ENCODE data around the gene ZNF813.
"Not testable (repeated sequence)": the region's sequence is repeated elsewhere in the genome, so short reads cannot be mapped to it uniquely, and the experiment has no call there.

The ZNF813 gene

DNA sequence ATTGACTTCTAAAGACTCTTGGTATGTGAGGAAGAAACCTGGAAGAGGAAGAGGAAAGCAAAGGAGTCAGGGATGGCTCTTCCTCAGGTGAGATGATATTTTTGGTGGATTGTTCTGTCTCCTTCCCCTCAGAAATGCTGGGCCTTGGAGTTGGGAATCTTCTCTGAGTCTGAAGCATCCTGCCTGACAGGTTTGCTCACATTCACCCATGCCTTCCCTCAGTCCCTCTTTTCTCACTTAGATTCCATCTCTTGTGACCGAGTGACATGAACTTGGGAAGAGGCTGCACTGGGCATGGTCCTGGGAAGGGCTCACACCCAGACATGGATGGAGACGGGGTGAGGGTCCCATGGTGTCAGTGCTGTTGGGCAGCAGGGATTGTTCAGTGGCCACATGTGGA lies 16.2 kb downstream of the ZNF813 start:
- not testable (repeated sequence) for DNase-seq (ENCODE audit: low spot score)

GRCh38 chr19:53485046-53486004 lies 17.8 kb downstream of the ZNF813 start:
- DNase-seq (ENCODE audit: low spot score), result no peak

DNA sequence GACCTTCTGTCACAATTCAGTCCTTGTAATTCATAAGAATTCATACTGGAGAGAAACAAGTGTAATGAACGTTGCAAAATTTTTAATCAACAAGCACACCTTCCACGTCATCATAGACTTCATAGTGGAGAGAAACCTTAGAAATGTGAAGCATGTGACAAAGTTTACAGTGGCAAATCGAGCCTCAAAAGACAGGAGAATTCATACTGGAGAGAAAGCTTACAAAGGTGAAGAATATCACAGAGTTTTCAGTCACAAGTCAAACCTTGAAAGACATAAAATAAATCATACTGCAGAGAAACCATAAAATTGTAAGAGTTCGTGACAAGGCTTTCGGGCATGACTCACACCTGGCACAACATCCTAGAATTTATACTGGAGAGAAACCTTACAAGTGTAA lies 24.6 kb downstream of the ZNF813 start:
- no peak for DNase-seq (ENCODE audit: low spot score)

DNA sequence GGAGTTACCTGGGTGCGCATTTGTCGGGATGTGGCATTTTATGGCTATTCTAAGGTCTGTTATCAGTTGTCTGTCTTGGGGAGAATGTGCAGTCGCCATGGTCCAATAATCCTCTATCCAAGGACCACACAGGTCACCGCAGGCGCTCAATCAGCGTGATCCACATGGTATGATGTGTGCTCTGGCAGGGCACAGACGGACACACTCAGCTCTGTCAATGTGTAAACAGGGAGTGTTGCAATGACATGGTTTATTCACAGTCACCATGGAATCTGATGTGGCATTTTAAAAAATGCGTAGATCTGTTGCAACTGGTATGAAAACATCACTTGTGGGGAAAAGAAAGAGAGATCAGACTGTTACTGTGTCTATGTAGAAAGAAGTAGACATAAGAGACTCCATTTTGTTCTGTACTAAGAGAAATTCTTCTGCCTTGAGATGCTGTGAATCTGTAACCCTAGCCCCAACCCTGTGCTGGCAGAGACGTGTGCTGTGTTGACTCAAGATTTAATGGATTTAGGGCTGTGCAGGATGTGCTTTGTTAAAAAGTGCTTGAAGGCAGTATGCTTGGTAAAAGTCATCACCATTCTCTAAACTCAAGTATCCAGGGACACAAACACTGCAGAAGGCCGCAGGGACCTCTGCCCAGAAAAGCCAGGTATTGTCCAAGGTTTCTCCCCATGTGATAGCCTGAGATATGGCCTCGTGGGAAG lies 29.9 kb downstream of the ZNF813 start:
- DNase-seq (ENCODE audit: low spot score), result not testable (repeated sequence)

GRCh38 chr19:53498024-53498395 lies 30.5 kb downstream of the ZNF813 start:
- not testable (repeated sequence) for DNase-seq (ENCODE audit: low spot score)

DNA sequence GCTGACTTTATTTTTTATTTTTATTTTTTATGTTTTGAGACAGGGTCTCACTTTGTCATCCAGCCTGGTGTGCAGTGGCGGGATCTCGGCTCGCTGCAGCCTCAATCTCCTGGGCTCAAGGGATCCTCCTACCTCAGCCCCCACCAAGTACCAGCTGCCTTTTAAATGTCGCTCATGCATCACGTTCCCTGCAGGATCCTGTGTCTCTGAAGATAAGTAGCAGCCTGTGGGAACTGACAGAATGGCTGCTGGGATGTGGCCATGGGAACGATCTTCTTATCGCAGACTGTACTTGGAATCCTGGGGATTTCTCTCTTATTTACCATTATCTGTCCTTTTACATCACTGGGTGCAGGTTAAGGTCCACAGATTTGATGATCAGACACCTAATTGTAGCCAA lies 35.6 kb downstream of the ZNF813 start:
- not testable (repeated sequence) for DNase-seq (ENCODE audit: low spot score)

GRCh38 chr19:53503671-53504364 lies 36.3 kb downstream of the ZNF813 start:
- not testable (repeated sequence) for DNase-seq (ENCODE audit: low spot score)

DNA sequence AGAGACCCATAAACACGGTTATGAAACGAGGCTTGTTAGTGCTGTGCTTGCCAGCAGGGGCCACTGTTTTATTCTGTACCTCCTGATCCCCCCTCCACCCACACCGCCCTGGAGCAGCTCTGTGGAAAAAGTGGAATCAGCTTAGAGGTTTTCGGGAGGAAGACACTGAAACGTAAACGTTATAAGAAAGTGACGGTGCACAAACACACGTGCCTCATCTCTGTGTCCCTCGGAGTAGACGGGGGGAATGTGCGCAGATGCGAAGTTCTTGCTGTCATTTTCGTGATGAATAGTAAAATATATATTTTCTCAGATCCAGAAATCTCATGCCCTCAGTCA lies 36.8 kb downstream of the ZNF813 start:
- peak; percentile 32 for DNase-seq (ENCODE audit: low spot score)

DNA sequence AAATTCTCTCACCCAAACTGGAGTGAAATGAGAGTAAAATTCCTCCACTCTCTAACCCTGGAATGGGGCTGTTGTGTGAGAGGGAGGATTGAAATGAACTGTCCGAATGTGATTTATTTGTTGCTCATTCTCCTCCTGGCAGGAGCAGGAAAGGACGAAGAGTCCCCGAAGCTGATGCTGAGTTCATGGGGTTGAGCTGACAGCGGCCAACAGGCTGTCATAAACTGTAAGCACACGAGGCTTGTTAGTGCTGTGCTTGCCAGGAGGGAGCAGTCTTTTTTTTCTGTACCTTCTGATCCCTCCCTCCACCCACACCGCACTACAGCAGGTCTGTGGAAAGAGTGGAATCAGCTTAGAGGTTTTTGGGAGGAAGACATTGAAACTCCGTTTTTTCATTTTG lies 37.4 kb downstream of the ZNF813 start:
- DNase-seq (ENCODE audit: low spot score), result no peak

- no peak for DNase-seq (ENCODE audit: low spot score)
Measured at GRCh38 chr19:53506728-53507127, 39.2 kb downstream of the ZNF813 start.

GRCh38 chr19:53507523-53508442 lies 40.2 kb downstream of the ZNF813 start:
- no peak for DNase-seq (ENCODE audit: low spot score)

GRCh38 chr19:53509443-53509842 lies 41.9 kb downstream of the ZNF813 start:
- no peak for DNase-seq (ENCODE audit: low spot score)

- no peak for DNase-seq (ENCODE audit: low spot score)
Measured at GRCh38 chr19:53509845-53510244, 42.3 kb downstream of the ZNF813 start.

DNA sequence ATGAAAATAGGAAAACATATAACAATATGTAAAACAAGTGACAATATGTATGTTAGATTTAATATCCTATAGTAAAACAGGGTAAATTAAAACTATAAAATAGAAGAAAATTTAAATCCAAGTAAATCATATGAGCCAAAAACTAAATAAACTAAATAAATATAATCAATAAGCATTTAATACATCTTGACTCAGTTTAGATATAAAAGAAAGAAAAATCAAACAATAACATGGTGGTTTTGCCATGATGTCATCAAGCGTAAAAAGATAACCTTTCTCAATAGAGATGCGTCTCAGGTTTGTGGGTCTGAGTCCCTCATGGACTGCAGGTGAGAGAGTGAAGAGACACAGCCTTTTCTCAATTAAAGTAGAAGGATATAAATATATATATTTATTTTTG lies 43.8 kb downstream of the ZNF813 start:
- no peak for DNase-seq (ENCODE audit: low spot score)

GRCh38 chr19:53511933-53512374 lies 44.4 kb downstream of the ZNF813 start:
- peak; percentile 83 for DNase-seq (ENCODE audit: low spot score)

- not testable (repeated sequence) for DNase-seq (ENCODE audit: low spot score)
Measured at GRCh38 chr19:53515047-53515446, 47.5 kb downstream of the ZNF813 start.

DNA sequence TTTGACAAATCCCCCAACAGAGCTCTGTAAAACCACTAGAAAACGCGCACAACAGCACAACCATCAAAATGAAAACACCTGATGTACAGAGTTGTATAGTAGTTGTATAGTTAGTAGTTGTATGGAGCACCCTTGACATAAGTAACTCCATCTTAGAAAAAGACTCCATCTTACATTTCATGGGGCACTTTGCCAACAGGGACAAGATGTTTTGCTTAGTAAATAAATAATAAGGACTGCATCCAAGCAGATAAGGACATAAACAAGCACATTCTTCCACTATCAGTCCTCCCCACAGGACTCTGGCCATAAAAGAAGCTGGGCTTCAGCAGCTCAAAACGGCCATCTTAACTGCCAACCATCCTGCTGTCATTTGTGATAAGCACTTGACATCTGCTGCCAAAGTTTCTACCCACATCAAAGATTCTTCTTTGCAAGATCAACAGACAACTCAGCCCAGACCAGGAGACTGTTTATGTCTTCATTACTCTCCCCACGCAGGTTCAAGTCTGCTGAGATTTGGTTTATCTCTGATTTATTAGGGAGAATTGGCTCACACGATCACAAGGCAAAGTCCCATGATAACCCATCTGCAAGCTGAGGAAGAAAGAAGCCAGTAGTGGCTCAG lies 49.7 kb downstream of the ZNF813 start:
- DNase-seq (ENCODE audit: low spot score), result no peak

DNA sequence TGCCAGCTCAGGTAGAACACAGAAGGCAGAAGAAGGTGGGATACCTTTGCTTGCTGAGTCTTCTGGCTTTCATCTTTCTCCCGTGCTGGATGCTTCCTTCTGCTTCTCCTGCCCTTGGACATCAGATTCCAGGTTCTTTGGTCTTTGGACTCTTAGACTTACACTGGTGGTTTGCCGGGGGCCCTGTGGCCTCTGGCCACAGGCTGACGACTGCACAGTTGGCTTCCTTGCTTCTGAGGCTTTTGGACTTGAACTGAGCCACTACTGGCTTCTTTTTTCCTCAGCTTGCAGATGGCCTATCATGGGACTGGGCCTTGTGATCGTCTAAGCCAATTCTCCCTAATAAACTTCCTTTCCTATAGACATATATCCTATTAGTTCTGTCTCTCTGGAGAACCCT lies 50.6 kb downstream of the ZNF813 start:
- DNase-seq (ENCODE audit: low spot score), result no peak

DNA sequence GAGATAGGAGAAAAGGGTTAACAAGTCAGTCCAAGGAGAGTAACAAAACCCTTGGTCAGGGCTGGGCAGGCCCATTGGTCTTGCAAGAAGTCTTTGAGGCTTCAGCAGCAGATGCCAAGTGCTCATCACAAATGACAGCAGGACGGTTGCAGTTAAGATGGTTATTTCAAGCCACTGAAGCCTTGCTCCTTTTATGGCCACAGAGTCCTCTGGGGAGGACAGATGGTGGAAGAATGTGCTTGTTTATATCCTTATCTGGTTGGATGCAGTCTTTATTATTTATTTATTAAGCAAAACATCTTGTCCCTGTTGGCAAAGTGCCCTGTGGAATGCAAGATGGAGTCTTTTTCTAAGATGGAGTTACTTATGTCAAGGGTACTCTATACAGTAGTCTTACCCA lies 51.2 kb downstream of the ZNF813 start:
- DNase-seq (ENCODE audit: low spot score), result no peak

DNA sequence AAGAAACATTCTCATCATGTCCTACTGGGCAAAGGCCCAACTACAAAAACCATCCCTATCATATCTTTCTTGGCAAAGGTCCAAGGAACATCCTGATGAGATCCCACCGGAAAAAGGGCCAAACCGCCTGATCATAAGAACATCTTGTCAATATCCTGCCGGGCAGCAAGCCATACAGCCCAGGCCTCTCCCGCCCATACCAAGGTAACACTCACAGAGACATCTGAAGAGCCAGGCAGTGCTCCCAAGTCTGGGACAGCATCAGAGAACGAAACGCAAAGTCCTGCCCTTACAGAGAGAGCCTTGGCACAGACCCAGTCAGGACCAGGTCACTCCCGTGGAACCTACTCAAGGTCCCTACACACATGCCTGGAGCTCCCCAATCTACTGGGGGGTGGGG lies 51.9 kb downstream of the ZNF813 start:
- no peak for DNase-seq (ENCODE audit: low spot score)

DNA sequence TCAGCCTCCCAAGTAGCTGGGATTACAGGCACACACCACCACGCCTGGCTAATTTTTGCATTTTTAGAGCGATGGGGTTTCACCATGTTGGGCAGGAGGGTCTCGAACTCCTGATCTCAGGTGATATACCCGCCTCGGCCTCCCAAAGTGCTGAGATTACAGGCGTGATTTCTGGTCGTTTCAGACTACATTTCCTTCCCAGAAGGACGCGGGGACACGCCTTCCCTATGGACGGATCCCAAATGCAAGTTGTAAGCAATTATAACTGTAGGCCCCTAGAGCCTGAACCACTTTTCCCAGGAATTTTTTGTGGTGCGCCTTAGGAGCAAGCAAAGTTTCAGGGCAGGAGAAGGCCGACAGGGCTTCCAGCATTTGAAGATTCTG lies 52.6 kb downstream of the ZNF813 start:
- DNase-seq (ENCODE audit: low spot score), result no peak

All from AG20443 (cell line).